Cortex of kidney (tissue), 1 donor: ENCODE measurements around the gene HK3.

Experiments
- DNase-seq: peaks from one replicate; lab custom pipeline; 2025; lab: John Stamatoyannopoulos, UW

HK3 gene

GRCh38 chr5:176868731-176869130, 30.4 kb downstream of the HK3 start:
- no peak for DNase-seq

DNA sequence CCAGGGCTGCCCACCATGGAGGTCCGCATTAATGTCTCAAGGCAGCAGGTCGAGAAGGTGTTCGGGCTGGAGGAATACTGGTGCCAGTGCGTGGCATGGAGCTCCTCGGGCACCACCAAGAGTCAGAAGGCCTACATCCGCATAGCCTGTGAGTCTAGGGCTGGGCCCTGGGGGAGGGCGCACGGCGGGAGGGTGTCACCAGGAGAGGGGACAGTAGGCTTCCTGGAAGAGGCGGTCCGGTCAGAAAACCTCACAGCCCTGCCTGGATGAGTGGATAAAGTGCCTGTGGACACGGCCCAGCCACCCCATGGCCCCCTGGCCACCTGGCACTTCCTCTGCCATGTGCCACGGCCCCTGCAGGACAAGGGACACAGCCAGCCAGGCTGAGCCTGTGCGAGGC, 31.0 kb downstream of the HK3 start:
- no peak for DNase-seq

DNA sequence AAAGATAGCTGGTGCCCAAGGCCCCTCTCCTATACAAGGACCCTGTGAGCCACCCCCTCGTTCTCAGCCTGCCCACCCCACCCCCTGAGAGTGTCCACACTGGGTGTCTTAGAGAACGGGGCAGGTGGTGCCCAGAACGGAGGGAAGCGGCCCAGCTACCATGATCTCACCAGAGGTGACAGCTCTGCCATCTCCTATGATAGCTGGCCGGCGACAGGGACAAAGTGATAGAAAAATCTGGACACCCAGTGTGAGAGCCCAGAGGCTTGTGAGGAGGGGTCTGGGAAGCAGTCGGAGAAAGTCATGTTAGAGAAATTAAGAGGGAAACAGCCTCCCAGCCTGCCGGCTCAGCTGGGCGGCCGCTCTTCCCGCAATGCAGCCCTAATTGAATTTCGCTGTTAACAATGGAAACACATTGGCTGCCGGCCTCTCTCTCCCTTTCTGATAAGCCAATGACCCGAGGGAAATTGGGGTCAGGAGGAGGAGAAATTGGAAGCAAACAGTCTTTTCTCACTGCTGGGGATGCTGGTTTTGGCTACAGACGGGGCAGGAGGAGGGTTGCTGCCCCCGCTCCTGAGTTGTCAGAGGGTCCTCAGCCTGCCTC, 32.3 kb downstream of the HK3 start:
- DNase-seq, result no peak

DNA sequence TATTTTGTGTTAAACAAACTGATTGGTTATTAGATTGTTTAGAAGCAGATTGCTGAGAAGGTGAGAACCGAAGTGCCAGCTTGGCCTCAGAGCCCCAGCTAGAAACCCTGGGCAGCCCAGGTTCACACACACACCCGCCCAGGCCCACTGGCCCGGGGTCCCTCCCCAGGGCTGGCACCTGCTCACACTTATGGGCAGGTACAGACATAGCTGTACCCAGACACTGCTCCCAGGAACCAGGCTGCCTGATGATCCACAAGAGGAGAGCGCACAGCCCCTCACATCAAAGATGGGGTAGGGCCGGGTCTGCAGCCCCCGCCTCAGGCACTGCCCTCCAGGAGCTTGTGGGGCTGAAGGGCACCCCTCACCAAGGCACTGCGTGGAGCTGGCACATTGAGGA, 33.2 kb downstream of the HK3 start:
- DNase-seq, result no peak

DNA sequence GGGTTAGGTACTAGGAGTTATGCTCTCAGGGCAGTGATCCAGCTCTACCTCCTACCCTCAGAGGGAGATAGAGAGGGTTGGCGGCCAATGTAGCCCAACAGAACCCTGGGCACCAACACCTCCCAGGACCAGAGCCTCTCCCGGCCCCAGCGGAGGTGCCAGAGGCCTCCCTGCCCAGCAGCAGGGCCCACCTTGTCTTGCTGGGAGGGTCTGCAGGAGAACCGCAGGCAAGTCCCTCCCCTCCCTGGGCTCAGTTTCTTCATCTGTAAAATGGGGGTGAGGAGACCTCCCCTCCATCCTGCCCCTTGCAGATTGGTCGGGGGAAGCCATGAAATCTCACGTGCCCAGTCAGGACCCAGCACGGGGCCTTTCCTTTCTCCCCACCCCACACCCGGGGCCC, 34.4 kb downstream of the HK3 start:
- no peak for DNase-seq

DNA sequence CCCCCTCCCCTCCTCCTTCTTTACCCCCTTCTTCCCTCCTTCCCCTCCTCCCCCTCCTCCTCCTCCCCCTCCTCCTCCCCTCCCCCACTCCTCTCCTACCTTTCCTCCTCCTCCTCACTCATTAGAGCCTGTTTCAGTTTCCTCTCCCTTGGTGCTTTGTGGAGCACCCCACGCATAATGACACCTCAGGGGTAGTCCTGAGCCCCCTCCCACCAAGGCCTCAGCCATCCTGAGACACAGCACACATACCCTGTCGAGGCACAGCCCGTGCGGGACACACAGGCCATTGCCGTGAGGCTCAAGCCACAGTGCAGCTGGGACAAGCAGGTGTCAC, 35.4 kb downstream of the HK3 start:
- DNase-seq, result no peak

DNA sequence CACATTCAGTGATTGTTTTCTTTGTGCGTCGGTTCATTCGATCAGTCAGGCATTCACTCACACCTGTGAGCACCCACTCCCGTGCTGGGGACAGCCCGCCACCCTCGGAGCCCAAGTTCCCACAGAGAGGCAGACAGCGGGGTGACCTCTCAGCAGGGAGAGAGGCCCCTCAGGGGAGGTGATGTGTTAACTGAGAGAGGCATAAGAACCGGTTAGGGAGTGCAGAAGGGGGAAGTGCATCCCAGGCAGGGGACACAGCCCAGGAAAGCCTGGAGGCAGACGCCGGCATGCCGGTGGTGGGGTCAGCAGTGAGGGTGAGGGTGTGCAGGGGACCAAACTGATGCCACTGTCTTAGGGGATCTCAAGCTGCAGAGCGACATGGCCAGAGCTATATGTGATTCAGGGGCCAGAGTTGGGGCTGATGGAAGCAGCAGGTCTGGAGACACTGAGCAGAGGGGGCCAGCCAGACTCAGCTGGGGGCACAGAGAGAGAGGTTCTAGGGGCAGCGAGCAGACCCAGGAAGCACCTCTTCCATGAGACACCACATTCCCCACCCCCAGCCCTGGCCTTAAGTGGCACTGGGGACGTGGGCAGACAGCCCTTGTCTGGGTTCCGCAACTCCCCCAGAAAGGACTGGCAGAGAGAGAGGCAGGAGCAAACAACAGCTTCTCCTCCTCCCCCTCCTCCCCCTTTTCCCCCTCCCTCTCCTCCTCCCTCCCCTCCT, 35.9 kb downstream of the HK3 start:
- no peak for DNase-seq

GRCh38 chr5:176862330-176862995, 36.7 kb downstream of the HK3 start:
- DNase-seq, result no peak

DNA sequence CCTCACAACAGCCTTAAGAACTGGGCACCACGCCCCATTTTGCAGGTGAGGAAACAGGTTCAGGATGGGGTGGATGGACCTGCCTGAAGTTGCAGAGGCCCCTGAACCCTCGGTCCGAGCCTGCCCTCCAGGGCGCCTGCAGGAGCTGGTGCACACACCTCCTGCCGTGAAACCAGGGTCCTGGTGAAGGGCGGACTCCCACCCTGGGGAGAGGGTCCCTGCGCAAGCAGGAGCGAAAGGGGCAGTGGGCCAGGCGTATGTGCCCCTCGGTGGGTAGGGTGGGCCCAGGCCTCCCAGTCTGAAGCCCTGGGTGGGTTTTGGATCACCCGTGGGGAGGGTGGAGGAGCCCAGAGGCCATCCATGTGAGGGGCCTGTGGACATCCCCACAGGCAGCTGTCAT, 37.9 kb downstream of the HK3 start:
- DNase-seq, result no peak

- no peak for DNase-seq
These were observed 38.8 kb downstream of the HK3 start for GRCh38 chr5:176860381-176860780.

GRCh38 chr5:176859916-176860315, 39.2 kb downstream of the HK3 start:
- DNase-seq, result no peak

DNA sequence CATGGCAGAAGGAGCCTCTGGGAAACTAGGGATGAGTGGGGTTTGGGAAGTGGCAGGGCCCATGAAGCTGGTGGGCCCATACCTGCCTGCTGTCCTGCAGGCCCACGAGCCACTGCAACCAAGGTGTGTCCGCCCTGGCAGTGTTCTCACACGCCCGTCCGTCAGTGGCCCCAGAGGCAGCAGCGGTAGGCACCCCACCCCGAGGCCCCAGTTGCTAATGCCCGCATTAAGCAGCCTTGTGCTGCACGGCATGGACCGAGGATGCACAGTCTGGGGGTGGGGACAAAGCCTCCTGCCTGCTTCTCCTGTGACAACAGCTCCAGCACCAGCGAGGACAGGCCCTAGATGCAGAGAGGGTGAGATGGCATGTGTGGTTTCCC, 41.3 kb downstream of the HK3 start:
- DNase-seq, result no peak

- no peak for DNase-seq
These were observed 41.8 kb downstream of the HK3 start for GRCh38 chr5:176857216-176857893.

DNA sequence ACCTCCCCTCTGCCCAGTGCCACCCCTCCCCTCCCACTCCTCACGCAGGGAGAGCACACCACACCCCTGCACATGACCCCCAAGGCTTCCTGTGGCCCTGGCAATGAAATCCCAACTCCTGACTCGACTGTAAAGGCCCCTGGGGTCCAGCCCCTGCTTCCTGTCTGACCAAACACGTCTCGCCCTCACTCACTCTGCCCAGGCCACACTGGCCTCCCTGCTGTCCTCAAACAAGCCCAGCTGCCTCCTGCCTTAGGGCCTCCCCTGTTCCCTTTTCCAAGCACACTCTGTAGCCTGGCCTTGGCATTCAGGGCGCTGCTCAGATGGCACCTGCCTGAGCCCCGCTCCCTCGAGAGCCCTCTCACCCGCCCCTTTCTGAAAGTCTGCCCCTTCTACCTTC, 42.4 kb downstream of the HK3 start:
- no peak for DNase-seq

DNA sequence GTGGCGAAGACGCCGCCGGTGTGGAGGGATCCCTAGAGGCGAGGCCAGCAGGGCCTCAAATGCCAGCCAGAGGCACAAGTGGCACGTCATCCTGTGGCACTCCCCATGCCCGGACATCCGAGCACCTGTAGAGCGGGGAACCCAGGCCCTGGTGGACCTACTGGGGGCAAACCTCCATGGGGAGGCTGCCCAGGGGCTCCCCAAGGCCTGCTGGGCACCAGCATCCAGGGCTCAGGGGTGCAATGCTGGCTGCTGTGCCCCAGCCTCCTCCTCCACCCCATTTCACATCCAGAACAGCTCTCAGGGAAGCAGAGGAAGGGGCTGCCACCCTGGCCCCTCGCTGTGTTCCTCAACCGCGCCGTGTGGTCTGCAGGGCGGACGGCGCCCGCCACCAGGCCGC, 43.5 kb downstream of the HK3 start:
- no peak for DNase-seq

DNA sequence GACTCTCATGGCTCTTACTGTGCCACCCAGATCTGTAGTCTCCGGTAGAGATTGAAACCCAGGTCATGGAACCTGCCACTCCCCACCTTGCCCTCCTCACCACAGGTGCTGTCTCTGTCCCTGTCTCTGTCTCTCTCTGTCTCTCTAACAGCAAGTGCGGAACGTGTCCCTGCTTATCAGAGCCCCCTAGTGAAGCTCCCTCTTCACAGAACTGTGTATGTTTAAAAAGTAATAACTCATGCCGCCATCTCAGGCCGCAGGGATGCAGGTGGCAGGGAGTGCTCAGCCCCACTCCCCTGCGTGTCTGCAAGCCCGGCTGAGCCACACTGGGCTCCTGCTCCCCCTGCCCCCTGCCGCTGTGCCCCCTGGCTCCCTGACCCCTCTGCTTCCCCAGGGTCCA, 45.0 kb downstream of the HK3 start:
- DNase-seq, result no peak

DNA sequence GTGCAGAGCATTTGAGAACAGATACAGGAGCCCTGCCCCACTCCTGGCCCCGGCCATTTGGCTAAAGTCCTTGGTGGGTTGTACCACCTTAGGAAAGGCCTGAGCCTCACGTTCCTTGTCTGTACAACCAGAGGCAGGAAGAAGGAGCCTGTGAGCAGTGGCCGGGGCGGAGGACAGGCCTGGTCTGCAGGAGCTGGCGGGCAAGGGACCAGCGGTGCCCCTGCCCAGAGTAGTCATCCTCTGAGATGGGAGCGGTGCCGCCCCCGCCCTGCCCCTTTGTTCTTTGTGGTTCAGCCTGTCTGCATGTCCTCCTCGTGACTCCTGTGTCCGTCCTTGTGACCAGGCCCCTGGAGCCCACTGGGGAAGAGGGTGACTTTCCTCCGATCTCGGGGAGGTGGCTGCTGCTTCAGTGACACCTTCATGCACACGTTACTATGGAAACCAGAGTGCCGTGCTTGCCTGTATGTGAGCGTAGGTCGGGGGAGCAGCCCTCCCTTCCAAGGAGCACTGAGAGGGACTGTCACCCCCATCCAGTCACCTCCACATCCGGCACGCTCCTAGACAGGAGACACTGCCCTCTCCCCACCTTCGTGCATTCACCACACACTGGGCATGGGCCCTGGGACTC, 45.9 kb downstream of the HK3 start:
- no peak for DNase-seq

DNA sequence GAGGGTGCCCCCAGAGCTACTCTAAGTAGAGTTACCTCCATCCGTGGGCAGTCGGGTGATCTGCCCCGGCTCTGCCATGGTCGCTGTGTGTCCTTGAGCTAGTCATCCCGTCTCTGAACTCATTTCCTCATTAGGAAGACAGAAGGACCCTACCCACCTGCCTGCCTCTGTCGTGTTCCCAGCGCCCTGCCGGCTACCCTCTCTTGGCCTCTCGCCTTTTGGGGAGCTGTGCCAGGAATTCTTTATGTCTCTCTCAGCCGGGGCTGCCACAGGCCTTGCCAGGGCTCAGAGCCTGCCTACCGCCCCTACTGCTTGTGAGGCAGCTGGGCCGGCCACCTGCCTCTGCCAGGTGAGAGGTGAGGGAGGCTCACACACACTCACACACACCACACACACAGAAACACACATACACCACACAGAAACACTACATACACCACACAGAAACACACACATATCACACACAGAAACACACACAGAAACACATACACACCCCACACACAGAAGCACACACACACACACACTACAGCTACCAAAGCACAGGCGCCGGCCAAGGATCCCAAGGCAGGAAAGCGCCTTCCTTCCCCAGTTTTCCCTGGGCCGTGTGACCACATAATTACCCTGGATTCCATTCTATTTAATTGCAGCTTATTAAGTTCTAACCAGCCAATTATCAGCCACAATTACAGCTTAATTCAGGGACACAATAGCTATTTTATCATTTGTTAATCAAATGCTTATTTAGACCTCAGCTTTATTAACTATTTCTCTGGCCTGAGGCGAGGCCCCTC, 47.1 kb downstream of the HK3 start:
- no peak for DNase-seq

GRCh38 chr5:176851380-176851779, 47.8 kb downstream of the HK3 start:
- no peak for DNase-seq

GRCh38 chr5:176850371-176851245, 48.5 kb downstream of the HK3 start:
- DNase-seq, result no peak
